ENCODE data around the gene NT5C.

NT5C gene

GRCh38 chr17:75093548-75094158 is 37.9 kb downstream of the NT5C start:
- DNase-seq (ENCODE audit: low read depth in 2 of 3, low spot score in 1 of 3), result no peak

- no peak for DNase-seq (ENCODE audit: low read depth in 2 of 3, low spot score in 1 of 3)
Measured at GRCh38 chr17:75091855-75092327, 39.7 kb downstream of the NT5C start.

DNA sequence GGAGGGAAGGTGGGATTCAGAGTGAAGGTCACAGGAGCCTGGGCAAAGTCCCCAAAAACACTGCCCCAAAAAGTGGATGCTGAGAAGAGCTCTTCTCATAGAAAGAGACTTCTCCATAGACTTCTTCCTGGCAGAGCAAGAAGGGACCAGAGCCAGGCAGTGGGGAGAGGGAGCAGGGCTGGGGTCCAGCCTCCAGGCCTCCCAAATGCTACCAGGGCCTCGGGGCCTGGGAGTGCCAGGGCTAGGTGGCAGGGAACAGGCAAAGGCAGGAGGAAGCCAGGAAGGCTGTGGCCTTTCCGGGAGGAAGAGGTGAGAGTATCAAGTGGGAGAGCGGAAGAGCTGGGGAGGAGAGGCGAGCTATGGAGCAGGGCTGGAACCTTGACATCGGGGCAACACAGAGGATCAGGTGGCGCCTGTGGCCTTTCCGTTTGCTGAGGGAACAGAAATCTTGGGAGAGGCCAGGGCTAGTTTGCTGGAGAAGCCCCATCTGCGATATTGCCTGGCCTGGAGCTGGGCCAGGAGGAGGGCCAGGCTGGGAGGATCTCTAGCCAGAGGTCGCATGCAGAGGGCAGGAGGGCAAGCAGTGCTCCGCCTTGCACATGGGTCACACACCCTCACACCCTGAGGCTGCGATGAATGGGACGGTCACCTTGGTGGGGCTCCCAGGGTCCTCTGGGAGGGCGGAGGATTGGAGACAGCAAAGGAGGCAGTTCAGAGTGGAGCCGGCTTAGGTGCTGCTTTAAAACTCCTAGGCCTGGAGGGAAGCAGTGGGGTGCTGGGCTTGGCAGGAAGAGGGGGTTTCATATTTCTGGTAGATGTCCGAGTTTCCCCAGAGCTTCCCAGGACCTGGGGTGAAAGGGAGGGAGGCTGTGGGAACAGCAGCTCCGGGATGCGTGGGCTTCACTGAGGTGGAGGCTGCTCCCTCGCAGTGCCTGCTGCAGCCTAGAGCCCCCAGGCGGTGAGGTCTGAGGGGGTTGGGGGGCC is 40.4 kb downstream of the NT5C start:
- DNase-seq (ENCODE audit: low read depth in 2 of 3, low spot score in 1 of 3), result no peak

DNA sequence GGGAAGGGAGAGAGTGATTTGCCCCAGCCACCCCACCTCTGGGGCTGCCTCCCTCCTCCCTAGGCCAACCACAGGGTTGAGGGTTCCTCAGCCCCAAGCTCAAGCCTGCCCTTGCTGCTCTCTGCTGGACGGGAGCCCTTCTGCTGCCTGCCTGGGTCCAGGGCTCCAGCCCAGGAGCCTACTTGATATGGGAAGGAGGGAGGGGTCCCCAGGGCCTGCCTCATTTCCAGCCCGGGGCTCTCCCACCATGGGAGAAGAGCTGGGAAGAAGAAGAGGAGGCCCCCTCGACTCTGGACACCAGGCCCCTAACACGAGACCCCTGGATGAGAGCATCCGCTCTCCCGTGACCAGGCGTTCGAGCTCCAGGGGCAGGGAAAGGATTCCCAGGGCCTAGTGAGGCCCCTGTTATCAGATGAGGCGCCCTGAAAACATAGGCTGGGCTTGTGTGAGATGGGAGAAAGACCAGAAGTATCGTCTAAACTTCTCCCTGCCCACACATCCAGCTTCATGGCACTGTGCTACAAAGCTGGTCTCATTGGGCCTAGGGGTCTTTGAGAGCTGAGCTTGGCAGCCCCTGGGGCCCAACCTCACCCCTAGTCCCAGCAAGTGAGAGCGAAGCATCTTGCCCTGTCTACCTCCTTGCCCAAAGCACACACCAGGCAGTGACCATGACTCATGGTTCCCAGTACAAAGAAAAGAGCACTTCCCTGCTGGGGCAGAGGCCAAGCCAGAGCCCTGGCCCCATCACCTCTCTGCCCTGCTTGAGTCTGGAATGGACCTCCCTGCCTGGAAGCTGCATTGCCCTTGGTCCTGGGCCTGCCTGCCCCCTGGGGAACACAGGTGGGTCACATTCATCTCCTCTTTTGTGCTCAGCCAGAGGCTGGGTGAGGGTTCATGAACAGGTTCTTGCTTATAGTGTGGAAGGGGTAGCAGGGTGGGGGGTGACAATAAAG is 42.8 kb downstream of the NT5C start:
- DNase-seq (ENCODE audit: low read depth in 2 of 3, low spot score in 1 of 3), result no peak

GRCh38 chr17:75087558-75088453 is 43.7 kb downstream of the NT5C start, which contains the start of gene SLC16A5:
TSS of gene SLC16A5 (plus strand) at chr17:75087954. CDS start at chr17:75093637, 5,683 bp downstream.
- DNase-seq (ENCODE audit: low read depth in 2 of 3, low spot score in 1 of 3), result no peak

DNA sequence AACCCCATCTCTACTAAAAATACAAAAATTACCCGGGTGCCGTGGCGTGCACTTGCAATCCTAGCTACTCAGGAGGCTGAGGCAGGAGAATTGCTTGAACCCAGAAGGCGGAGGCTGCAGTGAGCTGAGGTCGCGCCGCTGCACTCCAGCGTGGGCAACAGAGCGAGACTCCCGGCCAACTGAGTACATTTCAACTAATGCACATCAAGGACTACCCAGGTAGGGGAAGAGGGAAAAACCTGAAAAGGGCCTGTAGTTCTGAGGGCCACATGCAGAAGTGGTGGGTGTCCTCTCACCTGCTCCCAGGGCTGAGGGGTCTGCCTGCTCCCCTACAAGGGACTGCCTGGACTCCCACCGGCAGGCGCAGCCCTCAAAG is 44.4 kb downstream of the NT5C start:
- DNase-seq (ENCODE audit: low read depth in 2 of 3, low spot score in 1 of 3), result no peak

DNA sequence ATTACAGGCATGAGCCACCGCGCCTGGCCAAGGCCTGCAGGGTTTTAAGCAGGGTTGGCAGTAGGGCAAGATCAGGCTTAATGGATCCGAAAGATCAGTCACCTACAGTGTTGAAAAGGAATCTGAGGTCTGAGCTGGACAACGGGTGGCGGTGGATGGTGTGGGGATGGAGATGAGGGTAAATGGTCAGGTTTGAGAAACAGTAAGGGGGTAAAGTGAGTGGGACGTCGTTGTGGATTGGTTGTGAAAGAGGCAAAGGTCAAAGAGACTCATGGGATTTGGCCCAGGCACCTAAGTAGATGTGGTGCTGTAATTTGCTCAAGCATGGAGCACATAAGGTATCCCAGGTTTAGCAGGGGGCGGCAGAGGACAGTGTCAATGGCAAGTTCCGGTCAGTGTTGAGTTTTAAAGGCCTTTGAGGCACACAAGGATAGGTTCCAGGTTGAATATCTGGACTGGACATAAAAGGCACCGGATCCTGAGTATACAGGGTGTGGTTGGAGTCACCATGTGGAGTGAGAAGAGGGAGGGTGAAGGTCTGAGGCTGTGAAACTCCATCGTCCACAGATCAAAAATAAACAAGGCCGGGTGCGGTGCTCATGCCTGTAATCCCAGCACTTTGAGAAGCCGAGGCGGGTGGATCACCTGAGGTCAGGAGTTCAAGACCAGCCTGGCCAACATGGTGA is 44.9 kb downstream of the NT5C start:
- DNase-seq (ENCODE audit: low read depth in 2 of 3, low spot score in 1 of 3), result no peak

- DNase-seq (ENCODE audit: low read depth in 2 of 3, low spot score in 1 of 3), result no peak
Measured at GRCh38 chr17:75084039-75084660, 47.4 kb downstream of the NT5C start.

DNA sequence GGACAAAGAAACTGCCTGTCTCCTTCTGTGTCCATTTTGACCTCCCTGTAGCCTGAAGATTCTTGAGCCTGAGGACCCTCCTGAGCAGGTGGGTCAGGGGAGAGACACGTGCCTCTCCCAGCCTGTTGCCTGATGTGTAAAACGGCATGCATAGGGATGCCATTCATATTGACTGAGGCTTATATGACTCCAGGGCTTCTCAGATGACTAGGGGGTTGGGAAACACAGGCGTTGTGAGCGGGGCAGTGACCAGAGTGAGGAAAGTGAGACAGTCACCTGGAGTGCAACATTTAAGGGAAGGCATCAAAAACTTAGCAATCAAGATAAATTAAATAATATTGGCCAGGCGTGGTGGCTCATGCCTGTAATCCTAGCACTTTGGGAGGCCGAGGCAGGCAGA is 48.9 kb downstream of the NT5C start:
- no peak for DNase-seq (ENCODE audit: low read depth in 2 of 3, low spot score in 1 of 3)

DNA sequence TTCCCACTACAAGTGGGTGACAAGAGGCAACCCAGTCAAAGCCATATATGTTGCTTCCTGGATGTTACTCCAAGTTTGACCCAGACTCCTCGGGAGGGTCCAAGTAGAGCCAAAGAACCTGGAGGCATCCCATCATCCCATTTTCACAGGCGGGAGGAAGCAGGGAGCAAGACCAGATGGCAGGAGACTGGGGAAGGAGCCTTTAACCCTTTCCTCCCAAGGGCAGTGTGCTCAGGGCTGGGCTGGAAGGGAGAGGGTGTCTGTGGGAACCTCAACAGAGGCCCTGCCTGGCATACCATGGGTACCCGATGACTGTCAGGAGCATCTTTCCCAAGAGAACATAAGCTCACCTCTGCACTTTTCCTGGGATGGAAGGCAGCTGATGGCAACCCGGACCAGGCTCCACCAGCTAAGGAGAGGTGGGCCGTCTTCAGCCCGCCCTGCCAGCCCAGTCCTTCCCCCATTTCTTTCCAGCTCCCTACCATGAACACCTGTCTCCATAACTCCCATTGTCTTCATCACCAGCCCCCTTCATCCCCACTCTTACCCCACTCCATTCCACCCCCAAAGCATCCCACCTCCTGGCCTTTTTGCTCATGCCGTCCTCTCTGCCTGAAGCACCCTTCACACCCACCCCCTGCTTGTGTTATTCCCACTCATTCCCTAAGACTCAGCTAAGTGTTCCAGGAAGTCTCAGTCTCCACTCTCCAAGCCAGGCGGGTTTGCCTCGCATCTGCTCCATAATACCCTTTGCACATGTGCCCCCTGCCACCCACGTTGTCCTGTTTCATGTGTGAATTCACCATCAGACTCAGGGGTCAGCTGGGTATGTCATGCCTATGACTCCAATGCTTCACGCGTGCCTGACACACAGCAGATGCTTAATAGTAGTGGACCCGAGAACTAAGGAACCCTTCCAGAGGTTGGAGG is 49.7 kb downstream of the NT5C start:
- DNase-seq (ENCODE audit: low read depth in 2 of 3, low spot score in 1 of 3), result no peak
